Activated T-cell treated with anti-CD3 and anti-CD28 coated beads for 24 hours (primary cell): ENCODE data around the gene TAOK2.

Experiments
- DNase-seq: peaks from one replicate; pipeline ENCODE4 v3.0.0-alpha.2; 2020; ENCODE audit warnings: low read depth

TAOK2 gene

GRCh38 chr16:29963021-29963743 is 10.5 kb upstream of the TAOK2 start:
- no peak for DNase-seq

GRCh38 chr16:29968205-29968604 is 5.5 kb upstream of the TAOK2 start:
- DNase-seq = no peak

GRCh38 chr16:29971304-29971703 is 2.4 kb upstream of the TAOK2 start:
- DNase-seq = no peak

DNA sequence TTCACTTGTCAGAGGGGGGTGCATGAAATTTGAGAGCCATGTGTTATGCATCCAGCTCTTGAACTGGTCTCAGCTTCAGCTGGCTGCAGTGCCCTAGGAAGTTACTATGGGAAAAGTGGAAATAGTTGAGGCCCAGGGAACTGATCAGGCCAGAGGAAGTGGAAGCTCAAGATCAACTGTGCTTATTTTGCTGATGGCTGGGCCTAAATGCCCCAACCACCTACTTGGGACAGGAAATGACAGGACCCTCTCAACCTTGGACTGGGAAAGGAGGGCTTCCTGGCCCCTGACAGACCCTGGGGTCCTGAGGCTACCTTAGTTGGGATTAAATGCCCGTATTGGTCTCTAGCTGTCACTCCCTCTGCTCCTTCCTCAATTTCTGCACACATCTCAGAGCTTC is 1.2 kb upstream of the TAOK2 start:
- DNase-seq = no peak

GRCh38 chr16:29972992-29973383 is 680 bp upstream of the TAOK2 start:
- DNase-seq = no peak

GRCh38 chr16:29974291-29975133 is 844 bp downstream of the TAOK2 start:
- DNase-seq = no peak

- no peak for DNase-seq
Measured at GRCh38 chr16:29975134-29975538, 1.5 kb downstream of the TAOK2 start.

DNA sequence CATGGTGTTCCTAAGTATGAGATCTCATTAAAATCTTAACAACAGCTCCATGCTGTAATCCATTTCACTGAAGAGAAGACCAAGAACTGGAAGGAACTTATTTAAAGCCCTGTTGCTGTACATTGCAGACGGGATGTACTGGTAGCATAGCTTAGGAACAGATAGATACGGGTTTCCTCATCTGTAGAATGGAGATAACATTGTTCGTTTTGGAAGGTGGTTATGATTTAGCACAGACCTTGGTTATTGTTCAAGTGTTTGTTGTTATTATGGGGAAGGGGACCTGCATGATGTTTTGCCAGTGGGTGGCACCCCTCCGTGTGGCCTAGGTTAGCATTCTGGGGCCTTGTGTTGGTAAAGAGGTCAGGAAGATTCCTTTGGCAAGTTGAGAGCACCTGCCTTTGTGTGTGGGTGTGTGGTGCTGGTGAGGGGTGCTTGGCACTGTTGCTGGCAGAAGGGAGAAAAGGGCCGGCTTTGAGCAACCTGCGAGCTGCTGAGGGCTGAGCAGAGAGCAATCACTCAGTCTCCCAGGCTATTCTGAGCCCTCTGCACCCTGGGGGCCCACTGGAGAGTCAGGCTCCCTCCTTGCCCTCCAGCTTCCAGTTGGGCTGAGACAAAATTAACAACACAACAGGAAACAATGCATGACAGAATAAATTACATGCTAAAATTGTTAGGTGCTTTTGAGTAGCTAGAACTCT is 2.3 kb downstream of the TAOK2 start:
- no peak for DNase-seq

DNA sequence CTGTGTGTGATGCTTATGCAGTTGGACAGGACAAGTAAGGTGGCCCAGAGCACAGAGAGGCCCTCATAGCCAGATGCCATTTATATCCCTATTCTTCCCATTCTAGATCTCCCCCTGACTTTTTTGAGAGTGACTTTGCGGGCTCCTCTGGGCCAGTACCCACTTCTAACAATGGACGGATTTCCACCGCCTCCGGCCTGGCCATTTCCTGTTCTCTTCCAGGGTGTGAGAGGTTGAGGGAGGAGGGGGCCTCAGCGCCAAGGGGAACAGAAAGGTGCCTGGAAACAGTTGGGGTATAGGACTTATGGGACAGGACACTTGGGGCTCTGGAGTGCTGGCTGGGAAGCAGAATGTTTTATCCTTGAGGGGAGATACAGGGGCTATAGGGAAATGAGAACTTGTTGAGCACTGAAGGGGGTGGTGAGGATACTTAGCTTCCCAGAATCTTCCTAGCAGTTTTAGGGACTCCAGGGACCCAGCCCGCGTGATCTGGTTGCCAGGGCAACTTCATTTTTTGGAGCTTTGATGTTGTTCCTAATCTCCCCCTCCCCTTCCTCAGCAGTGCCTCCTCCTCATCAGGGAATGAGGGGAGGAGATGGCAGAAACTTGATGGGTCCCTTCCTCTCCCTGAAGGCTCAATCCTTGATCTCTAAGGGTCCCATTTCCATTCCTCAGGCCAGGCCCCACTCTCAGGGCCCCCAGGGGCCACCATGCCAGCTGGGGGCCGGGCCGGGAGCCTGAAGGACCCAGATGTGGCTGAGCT is 3.6 kb downstream of the TAOK2 start:
- no peak for DNase-seq

- no peak for DNase-seq
Measured at GRCh38 chr16:29978081-29978480, 4.4 kb downstream of the TAOK2 start.

- DNase-seq = no peak
Measured at GRCh38 chr16:29978564-29979270, 5.0 kb downstream of the TAOK2 start.

- DNase-seq = no peak
Measured at GRCh38 chr16:29982560-29983419, 9.1 kb downstream of the TAOK2 start.

DNA sequence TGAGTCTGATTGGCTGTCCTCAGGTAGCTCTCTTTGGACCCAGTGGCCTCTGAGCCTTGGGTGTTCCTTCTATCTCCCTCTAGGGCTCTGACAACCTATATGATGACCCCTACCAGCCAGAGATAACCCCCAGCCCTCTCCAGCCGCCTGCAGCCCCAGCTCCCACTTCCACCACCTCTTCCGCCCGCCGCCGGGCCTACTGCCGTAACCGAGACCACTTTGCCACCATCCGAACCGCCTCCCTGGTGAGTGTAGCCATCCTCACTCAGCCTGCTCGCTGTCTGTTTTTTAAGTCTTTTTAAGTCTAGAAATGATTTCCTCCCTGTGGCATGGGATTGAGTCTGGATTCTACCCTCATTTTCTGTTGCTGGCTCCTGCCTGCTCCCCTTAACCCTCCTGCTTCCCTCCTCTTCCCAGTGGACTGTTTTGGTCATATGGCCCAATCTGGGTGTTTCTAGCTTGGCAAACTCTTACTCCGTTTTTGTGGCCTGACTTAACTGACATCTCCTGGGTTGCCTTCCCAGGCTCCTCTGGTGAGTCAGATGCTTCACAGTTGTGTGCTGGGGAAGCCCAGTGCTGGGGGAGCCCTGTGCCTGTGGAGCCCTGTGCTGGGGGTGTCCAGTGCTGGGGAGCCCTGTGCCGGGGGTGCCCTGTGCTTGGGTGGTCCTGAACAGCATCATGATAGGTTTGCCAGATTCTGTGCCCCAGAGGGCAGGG is 9.9 kb downstream of the TAOK2 start:
- DNase-seq = no peak

DNA sequence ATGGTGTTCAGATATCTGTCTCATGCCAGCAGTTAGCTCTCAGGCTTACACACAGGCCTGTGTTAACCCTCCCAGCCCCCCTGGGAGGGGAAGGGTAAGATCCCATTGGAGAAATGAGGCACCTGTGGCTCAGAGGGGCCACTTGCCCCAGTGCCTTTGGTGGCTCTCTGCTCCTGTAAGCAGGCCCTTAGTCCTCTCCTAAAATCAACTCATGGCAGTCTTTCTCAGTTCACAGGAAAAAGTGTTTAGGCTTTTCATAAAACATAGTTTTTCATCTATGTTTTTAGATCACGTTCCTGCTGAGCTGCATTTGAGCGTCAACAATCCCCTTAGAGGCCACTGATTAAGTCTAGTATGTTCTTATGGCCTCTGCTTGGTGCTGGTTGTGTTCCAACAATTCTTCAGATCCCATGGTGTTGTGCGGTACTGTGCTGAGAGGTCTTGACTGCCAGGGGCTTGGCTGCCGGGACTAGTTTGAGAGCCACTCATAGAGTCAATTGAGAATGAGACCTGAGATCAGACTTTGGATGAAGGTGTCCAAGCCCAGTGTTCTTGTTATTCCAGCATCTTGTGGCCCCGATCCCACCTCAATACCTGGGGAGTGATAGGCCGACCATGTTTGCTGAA is 10.6 kb downstream of the TAOK2 start:
- no peak for DNase-seq

GRCh38 chr16:29984764-29985147 is 11.1 kb downstream of the TAOK2 start:
- DNase-seq = no peak

GRCh38 chr16:29985271-29985811 is 11.7 kb downstream of the TAOK2 start:
- no peak for DNase-seq

GRCh38 chr16:29986231-29986630 is 12.6 kb downstream of the TAOK2 start:
- no peak for DNase-seq

DNA sequence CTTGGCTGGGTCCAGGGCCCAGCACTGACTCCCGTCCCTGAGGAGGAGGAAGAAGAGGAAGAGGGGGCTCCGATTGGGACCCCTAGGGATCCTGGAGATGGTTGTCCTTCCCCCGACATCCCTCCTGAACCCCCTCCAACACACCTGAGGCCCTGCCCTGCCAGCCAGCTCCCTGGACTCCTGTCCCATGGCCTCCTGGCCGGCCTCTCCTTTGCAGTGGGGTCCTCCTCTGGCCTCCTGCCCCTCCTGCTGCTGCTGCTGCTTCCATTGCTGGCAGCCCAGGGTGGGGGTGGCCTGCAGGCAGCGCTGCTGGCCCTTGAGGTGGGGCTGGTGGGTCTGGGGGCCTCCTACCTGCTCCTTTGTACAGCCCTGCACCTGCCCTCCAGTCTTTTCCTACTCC is 13.3 kb downstream of the TAOK2 start:
- no peak for DNase-seq
